GM21367 (cell line): Measurements from ENCODE around the gene PTPN3.
"Not testable (repeated sequence)": the region's sequence is repeated elsewhere in the genome, so short reads cannot be mapped to it uniquely, and the experiment has no call there.

Experiments used
- ATAC-seq: cut with Tn5 transposase; IDR thresholded peaks from one replicate; pipeline ENCODE4 v1.9.1; 2021; ENCODE audit not compliant: unreplicated experiment

Gene PTPN3

DNA sequence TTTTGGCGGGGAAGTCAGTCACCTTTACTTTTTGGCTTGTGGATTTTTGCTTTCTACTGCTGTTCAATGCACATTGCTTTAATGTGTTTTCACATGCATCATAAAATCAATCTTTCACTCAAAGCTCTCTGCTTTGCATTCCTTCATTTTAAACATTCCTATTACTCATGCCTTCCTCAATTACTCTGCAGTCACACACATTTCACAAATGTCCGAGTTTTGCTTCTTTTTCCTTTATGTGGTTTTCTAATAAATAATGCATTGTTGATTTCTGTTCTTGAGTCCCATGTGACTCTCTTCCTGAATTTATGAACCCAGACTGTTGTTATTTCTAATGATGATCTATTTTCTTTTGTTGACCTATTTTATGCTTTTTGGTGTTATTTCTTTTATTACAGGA lies 95.0 kb downstream of the PTPN3 start:
- no peak for ATAC-seq

- ATAC-seq = no peak
Observed at GRCh38 chr9:109401990-109402318, 96.2 kb downstream of the PTPN3 start.

DNA sequence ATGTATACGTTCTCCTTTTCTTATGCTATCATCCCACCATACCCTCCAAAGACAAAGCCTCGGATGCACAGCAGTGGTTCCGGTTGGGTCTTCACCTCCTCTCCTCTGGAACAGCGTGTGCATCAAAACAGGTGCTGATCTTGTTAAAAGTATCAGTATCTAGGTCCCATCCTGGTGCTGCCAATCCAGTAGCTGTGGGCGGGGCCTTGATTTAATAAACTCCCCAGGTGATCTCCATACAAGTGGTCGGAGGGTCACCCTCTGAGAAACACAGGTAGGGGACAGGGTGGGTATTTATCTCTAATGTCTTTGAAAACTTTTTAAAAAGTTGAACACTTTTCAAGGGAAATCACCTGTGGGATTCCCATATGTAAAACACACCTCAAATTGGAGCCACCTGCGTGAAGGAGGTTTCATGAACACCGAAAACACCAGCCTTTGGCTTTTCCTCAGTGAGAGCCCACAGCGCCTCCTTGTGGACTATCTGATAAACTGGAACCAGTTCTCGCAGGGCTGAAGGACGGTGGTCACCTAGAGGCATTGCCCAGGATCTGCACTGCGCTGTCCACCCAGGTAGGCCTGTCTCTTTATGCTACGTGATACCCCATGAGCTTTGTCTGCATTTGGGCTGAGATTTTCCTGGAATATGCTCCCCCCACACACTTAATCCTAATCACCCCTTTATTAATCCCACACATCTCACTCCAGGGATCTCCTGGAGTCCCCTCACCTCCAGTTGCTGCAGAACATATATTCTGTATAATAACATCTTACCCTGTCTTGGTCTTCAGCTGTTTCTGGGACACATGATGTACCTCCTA lies 96.7 kb downstream of the PTPN3 start:
- ATAC-seq = peak; percentile 36

GRCh38 chr9:109399258-109399767 lies 98.8 kb downstream of the PTPN3 start:
- ATAC-seq = peak; percentile 69

DNA sequence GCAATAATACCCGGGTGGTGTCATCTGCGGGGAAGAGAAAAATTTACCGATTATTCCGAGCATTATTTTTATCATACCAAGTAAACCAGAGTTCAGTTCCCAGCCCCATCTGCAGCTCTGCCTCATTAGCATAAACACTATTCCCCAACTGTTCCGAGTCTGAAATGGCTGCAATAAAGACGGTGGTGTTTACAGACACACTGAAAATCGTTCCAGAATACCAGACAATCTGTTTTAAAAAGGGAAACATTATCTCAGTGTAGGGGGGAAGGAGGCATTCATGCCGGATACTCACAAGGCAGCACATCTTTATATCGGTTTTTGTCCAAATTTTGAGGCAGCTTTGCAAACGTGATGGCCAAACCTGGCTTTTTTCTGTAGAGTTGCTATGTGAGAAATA lies 106.9 kb downstream of the PTPN3 start:
- ATAC-seq = no peak

DNA sequence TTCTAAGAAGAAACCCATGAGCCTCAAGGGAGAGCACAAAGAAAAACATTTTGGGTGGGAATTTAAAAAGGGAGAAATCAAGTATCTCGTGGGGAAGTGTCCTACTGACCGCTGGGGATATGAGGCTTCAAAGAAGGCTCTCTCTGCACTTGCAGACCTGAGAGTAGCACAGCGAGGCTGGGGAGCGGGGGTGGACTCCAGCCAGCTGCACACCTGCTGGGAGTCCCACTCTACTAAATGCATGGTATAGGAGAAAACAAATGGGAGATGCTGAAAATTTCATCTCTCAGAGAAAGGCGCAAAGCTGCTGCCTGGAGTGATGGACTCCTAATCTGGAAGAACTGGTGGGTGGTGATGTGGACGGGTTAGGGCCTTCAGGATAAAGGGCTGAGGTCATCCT lies 110.3 kb downstream of the PTPN3 start:
- ATAC-seq = no peak

DNA sequence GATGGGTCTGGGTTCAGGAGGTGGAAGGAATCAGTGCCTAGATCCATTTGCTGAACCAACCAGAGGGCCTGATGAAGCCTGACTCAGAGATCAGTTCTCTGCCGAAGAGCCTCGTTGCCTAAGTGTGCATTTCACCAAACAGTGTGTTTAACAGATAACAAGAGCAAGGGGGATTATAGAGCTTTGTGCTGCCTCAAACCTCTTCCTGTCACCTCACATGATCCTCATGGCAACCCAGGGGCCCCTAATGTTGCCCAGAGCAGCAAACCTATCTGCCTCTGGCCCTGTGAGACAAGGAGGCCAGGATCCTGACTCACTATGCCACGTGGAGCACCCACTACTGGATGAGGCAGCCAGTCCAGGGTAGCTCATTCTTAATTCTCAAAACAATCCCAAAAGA lies 110.9 kb downstream of the PTPN3 start:
- ATAC-seq = no peak

- ATAC-seq = no peak
Observed at GRCh38 chr9:109385499-109385898, 112.6 kb downstream of the PTPN3 start.

GRCh38 chr9:109383947-109384346 lies 114.2 kb downstream of the PTPN3 start:
- ATAC-seq = no peak

DNA sequence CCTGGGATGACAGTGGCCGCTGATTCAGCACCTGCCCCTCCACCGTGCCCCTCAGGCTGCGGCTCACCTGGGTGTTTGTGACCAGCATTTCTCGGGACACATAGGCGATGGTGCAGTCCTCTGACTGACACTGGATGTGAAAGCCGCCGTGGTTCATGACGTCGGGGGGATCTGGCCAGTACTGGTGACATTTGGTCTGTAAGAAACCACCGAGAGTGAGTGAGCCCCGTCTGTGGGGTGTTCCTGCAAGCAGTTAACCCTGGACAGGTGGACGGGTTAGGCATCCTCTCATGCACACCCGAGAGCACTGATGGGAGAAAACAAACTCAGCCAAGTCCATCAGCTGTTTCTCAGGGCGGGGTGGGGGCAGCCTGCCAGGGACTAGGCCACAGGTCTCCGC lies 114.8 kb downstream of the PTPN3 start:
- no peak for ATAC-seq

DNA sequence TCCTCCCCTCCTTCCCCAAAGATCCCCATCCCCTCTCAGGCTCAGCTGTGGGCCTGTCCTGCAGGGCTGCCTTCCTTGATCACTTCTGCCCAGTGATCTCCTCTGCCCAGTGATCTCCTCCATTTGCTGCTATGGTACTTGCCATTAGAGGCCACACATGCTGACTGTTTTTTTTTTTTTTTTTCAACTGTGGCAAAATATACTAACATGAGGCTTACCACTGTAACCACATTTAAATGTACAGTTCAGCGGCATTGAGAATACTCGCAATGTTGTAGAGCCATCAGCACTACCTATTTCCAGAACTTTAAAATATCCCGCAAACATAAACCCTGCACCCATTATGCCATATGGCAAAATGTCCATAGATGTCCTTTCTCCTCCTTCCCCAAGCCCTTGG lies 115.5 kb downstream of the PTPN3 start:
- no peak for ATAC-seq

- no peak for ATAC-seq
Observed at GRCh38 chr9:109382182-109382581, 115.9 kb downstream of the PTPN3 start.

- ATAC-seq = peak; percentile 66
Observed at GRCh38 chr9:109381011-109381729, 116.9 kb downstream of the PTPN3 start.

- ATAC-seq = no peak
Observed at GRCh38 chr9:109379513-109379912, 118.6 kb downstream of the PTPN3 start.

- no peak for ATAC-seq
Observed at GRCh38 chr9:109378316-109378715, 119.8 kb downstream of the PTPN3 start.

- ATAC-seq = no peak
Observed at GRCh38 chr9:109372246-109372645, 125.9 kb downstream of the PTPN3 start.

GRCh38 chr9:109371374-109371773 lies 126.7 kb downstream of the PTPN3 start:
- ATAC-seq = no peak

GRCh38 chr9:109369285-109369684 lies 128.8 kb downstream of the PTPN3 start:
- ATAC-seq = peak; percentile 77

GRCh38 chr9:109360771-109361170 lies 137.3 kb downstream of the PTPN3 start:
- ATAC-seq = no peak

GRCh38 chr9:109358968-109359603 lies 139.0 kb downstream of the PTPN3 start:
- ATAC-seq = not testable (repeated sequence)

- ATAC-seq = no peak
Observed at GRCh38 chr9:109355564-109356297, 142.4 kb downstream of the PTPN3 start.
